ENCODE results near the gene CD28. TPM values are rescaled to one million over a fixed set of nuclear protein-coding genes. Genes with fewer than 3 reads are reported as not detected.

CD28 gene
- total RNA-seq, 6 donors from 2014 or later, result under 0.01 to 3.3 (median 1.4) TPM

DNA sequence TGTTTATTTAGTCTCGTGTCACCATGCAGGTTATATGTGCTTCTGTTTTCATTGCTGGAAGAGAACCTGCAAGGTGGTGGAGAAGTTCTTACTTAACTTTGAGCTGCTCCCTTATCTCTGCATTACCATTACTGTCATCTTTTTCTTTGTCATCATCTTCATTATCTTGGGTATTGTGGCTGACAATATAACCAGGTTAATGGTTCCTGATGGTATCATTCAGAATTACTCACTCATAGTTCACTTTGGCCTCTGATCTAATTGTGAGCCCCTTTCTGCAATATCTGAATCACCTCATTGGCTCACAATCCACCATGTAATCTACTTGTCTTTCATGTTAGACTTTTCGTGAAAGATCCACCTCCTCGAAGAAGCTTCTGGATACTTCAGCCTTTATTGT lies 5.0 kb downstream of the CD28 start:
- TF ChIP-seq POLR2AphosphoS5 (IDR thresholded peaks at IDR 0.05) (no peak), POLR2A (IDR thresholded peaks at IDR 0.05) (no peak)
- Histone ChIP-seq H3K27ac (no peak overlapping the region), H3K4me3 (no peak overlapping the region), H3K9me3 (no peaks in the 10 kb centered on the region), H3K27me3 (no peaks in the 10 kb centered on the region), H3K4me1 (peaks cover 0 to 6% (median 0%) of the 10 kb centered on the region in 4 donors), H3K36me3 (no peaks in the 10 kb centered on the region)
- no peak for ATAC-seq (ENCODE audit: low FRiP score in 2 of 2)
- 89 to 91% methylated on average over 3 of the region's 3 CpGs for WGBS, 2 donors
- no peak for DNase-seq

- H3K4me1 ChIP-seq, result peaks cover 0 to 7% (median 0%) of the 10 kb centered on the region in 4 donors
- H3K9me3 ChIP-seq, result no peaks in the 10 kb centered on the region
- H3K4me3 ChIP-seq, result no peak overlapping the region
- ATAC-seq (ENCODE audit: low FRiP score in 2 of 2) (no peak), DNase-seq (no peak)
- 88 to 93% methylated on average over 1 of the region's 1 CpG for WGBS, 2 donors
- no peak overlapping the region for H3K27ac ChIP-seq
- H3K36me3 ChIP-seq, result no peaks in the 10 kb centered on the region
- H3K27me3 ChIP-seq, result no peaks in the 10 kb centered on the region
- TF ChIP-seq POLR2A (IDR thresholded peaks at IDR 0.05) (no peak), POLR2AphosphoS5 (IDR thresholded peaks at IDR 0.05) (no peak), EP300 (IDR thresholded peaks at IDR 0.05) (no peak)
- TF ChIP-seq, protein P1, sequence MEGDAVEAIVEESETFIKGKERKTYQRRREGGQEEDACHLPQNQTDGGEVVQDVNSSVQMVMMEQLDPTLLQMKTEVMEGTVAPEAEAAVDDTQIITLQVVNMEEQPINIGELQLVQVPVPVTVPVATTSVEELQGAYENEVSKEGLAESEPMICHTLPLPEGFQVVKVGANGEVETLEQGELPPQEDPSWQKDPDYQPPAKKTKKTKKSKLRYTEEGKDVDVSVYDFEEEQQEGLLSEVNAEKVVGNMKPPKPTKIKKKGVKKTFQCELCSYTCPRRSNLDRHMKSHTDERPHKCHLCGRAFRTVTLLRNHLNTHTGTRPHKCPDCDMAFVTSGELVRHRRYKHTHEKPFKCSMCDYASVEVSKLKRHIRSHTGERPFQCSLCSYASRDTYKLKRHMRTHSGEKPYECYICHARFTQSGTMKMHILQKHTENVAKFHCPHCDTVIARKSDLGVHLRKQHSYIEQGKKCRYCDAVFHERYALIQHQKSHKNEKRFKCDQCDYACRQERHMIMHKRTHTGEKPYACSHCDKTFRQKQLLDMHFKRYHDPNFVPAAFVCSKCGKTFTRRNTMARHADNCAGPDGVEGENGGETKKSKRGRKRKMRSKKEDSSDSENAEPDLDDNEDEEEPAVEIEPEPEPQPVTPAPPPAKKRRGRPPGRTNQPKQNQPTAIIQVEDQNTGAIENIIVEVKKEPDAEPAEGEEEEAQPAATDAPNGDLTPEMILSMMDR (IDR thresholded peaks at IDR 0.05), result no peak
These were observed 6.9 kb downstream of the CD28 start for GRCh38 chr2:203713381-203713780.

- no peak for ATAC-seq (ENCODE audit: low FRiP score in 2 of 2)
- no peak for DNase-seq
- Histone ChIP-seq H3K27ac (no peak overlapping the region), H3K9me3 (no peaks in the 10 kb centered on the region), H3K27me3 (no peaks in the 10 kb centered on the region), H3K36me3 (no peaks in the 10 kb centered on the region), H3K4me1 (peaks cover 0 to 8% (median 0%) of the 10 kb centered on the region in 4 donors), H3K4me3 (no peak overlapping the region)
- 52 to 60% methylated on average over 3 of the region's 3 CpGs for WGBS, 2 donors
- TF ChIP-seq POLR2A (IDR thresholded peaks at IDR 0.05) (no peak), POLR2AphosphoS5 (IDR thresholded peaks at IDR 0.05) (peak in 1 of 2 donors; percentile 23), EP300 (IDR thresholded peaks at IDR 0.05) (no peak)
- TF ChIP-seq, protein P1 (IDR thresholded peaks at IDR 0.05), result no peak
These were observed 7.7 kb downstream of the CD28 start for GRCh38 chr2:203714112-203714511.

- ATAC-seq (ENCODE audit: low FRiP score in 2 of 2) (no peak), DNase-seq (no peak)
- Histone ChIP-seq H3K4me3 (no peak overlapping the region), H3K27ac (no peak overlapping the region), H3K9me3 (no peaks in the 10 kb centered on the region), H3K4me1 (peaks cover 0 to 7% (median 1%) of the 10 kb centered on the region in 4 donors), H3K36me3 (no peaks in the 10 kb centered on the region), H3K27me3 (no peaks in the 10 kb centered on the region)
- 93 to 97% methylated on average over 2 of the region's 2 CpGs for WGBS, 2 donors
- TF ChIP-seq POLR2A (IDR thresholded peaks at IDR 0.05) (no peak), EP300 (IDR thresholded peaks at IDR 0.05) (no peak)
- TF ChIP-seq, protein P1 (IDR thresholded peaks at IDR 0.05), result no peak
These were observed 9.3 kb downstream of the CD28 start for GRCh38 chr2:203715744-203716143.

DNA sequence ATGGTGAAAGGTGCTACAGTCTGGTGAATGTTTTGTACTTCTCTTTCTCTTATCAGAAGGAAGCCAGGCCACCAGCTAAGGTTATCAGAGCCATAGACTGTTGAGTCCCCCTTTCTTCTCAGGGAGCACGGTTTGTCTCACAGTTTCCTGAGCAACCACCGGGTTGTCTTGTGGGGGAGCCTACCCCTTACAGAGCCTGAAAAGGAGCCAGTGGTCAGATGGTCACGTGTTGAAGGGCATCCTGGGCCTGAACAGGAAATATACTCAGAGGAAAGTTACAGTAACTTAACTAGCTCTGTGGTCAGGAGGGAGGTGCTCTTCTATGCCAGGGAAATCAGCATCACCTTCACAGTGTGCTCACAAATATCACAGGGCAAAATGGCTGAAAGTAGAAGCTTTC lies 11.6 kb downstream of the CD28 start:
- peaks cover 4 to 20% (median 5%) of the 10 kb centered on the region in 4 donors for H3K4me1 ChIP-seq
- ATAC-seq (ENCODE audit: low FRiP score in 2 of 2) (peak in 1 of 2 donors; percentile 16), DNase-seq (peak in 1 of 2 donors; percentile 26)
- H3K9me3 ChIP-seq, result no peaks in the 10 kb centered on the region
- WGBS, 2 donors, result 36 to 62% methylated on average over 3 of the region's 3 CpGs
- peak overlapping the region in 1 of 4 donors; percentile 28 for H3K27ac ChIP-seq
- no peaks in the 10 kb centered on the region for H3K27me3 ChIP-seq
- H3K4me3 ChIP-seq, result no peak overlapping the region
- TF ChIP-seq POLR2AphosphoS5 (IDR thresholded peaks at IDR 0.05) (no peak), POLR2A (IDR thresholded peaks at IDR 0.05) (no peak), EP300 (IDR thresholded peaks at IDR 0.05) (no peak)
- TF ChIP-seq, protein P1 (IDR thresholded peaks at IDR 0.05), result no peak
- H3K36me3 ChIP-seq, result no peaks in the 10 kb centered on the region
